ENCODE results near the gene SYCN. TPM values are rescaled to one million over a fixed set of nuclear protein-coding genes. Genes with fewer than 3 reads are reported as not detected.

The SYCN gene
- total and polyA plus RNA-seq, 2 experiments from 2014 or later = not detected

DNA sequence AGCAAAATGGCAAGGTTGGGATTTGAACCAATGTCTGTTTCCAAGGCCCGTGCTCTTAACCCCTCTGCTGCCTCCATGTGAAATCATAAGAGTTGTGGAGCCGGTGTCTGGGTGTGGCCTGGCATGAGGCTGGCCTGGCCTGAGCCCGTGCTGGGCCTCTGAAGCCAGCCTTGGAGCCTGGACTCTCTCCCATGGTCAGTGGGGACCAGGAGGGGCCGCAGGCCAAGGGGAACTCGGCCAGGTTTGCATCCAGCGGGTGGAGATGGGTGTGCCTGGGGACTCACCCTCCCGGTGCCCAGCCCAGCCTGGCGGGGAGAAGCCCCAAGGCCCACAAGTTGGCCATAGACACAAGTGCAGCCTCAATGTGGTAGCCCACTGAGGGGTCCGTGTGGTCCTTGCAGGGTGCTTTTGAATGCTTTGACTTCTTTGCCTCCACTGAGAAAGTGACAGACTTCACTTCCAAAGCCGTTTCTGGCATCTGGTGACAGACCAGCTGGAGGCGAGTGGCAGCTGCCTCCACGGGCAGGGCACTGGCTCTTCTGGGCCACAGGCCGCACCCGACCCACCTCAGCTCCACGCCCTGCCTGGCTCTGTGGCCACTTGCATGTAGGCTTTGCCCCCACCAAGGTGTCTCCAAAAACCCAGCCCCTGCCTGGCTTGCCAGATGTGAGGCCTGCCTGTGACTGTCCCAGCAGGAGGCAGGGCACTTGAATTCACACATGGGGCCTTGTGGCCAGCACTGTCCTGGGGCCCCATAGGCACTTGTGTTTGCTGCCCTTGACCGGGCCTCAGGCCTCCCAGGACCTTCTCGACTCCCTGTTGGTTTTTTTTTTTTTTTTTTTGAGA is 33.5 kb downstream of the SYCN start:
- H3K4me3 ChIP-seq = no peak overlapping the region
- peaks cover 8% of the 10 kb centered on the region for H3K79me2 ChIP-seq (ENCODE audit: insufficient read depth)
- H3K27ac ChIP-seq = no peak overlapping the region
- in situ Hi-C loops (cut with MboI) = no loop called here
- no peaks in the 10 kb centered on the region for H4K20me1 ChIP-seq (ENCODE audit: insufficient read depth)
- H3K27me3 ChIP-seq (replicated peaks; ENCODE audit: insufficient read depth) = no peaks in the 10 kb centered on the region
- H3K9me3 ChIP-seq (ENCODE audit: low read depth) = no peaks in the 10 kb centered on the region
- H3K4me1 ChIP-seq (ENCODE audit: insufficient read depth) = no peaks in the 10 kb centered on the region
- no peak overlapping the region for H3K9ac ChIP-seq
- no peak for TF ChIP-seq EZH2phosphoT487 (IDR thresholded peaks at IDR 0.05; ENCODE audit: insufficient read depth, low read depth)
- 57 to 60% methylated on average over 17 of the region's 17 CpGs for WGBS, 2 experiments (ENCODE audit: low coverage in 1 of 2, low lambda C conversion rate in 2 of 2, missing lambda C conversion rate in 2 of 2)
- H3F3A ChIP-seq (ENCODE audit: insufficient read depth) = no peaks in the 10 kb centered on the region
- no peak for DNase-seq
- H2AFZ ChIP-seq = no peak overlapping the region
- no peaks in the 10 kb centered on the region for H3K36me3 ChIP-seq (ENCODE audit: low read depth)
- H3K4me2 ChIP-seq (ENCODE audit: unreplicated experiment) = no peak overlapping the region
- H3K9me2 ChIP-seq (ENCODE audit: insufficient read depth) = no peaks in the 10 kb centered on the region

DNA sequence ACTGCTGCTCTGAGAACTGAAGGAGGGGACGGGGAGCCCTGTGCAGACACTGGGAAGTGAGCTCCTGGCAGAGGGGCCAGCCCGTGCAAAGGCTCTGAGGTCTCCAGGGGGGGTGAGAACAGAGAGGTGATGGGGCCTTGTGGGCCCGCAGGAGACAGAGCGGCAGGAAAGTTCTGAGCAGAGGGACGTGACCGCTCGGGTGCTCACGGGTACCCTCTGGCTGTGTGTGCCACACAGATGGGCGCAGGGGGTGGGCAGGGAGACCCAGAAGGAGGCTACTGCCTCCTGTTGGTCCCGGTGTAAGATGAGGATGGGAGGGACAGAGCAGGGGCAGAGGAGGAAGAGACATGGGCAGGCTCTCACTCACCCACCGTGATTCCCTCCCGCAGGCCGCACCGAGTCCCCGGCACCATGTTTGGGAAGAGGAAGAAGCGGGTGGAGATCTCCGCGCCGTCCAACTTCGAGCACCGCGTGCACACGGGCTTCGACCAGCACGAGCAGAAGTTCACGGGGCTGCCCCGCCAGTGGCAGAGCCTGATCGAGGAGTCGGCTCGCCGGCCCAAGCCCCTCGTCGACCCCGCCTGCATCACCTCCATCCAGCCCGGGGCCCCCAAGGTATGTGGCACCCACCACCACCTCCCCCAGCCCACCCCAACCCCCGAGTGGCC is 34.8 kb downstream of the SYCN start:
- H3K4me3 ChIP-seq = no peak overlapping the region
- no peaks in the 10 kb centered on the region for H3K9me3 ChIP-seq (ENCODE audit: low read depth)
- no peak overlapping the region for H3K27ac ChIP-seq
- H3K27me3 ChIP-seq (replicated peaks; ENCODE audit: insufficient read depth) = no peaks in the 10 kb centered on the region
- TF ChIP-seq EZH2phosphoT487 (IDR thresholded peaks at IDR 0.05; ENCODE audit: insufficient read depth, low read depth) (no peak), EZH2 (IDR thresholded peaks at IDR 0.05; ENCODE audit: insufficient read depth, poor library complexity, severe bottlenecking) (no peak)
- H3K4me1 ChIP-seq (ENCODE audit: insufficient read depth) = no peaks in the 10 kb centered on the region
- H3K36me3 ChIP-seq (ENCODE audit: low read depth) = no peaks in the 10 kb centered on the region
- H3K9me2 ChIP-seq (ENCODE audit: insufficient read depth) = no peaks in the 10 kb centered on the region
- H4K20me1 ChIP-seq (ENCODE audit: insufficient read depth) = no peaks in the 10 kb centered on the region
- no peak overlapping the region for H3K4me2 ChIP-seq (ENCODE audit: unreplicated experiment)
- H2AFZ ChIP-seq = no peak overlapping the region
- no peak overlapping the region for H3K9ac ChIP-seq
- in situ Hi-C loops (cut with MboI) = no loop called here
- WGBS, 2 experiments (ENCODE audit: low coverage in 1 of 2, low lambda C conversion rate in 2 of 2, missing lambda C conversion rate in 2 of 2) = 84 to 86% methylated on average over 11 to 36 of the region's 36 CpGs
- H3K79me2 ChIP-seq (ENCODE audit: insufficient read depth) = peaks cover 11% of the 10 kb centered on the region
- H3F3A ChIP-seq (ENCODE audit: insufficient read depth) = no peaks in the 10 kb centered on the region
- DNase-seq = no peak

DNA sequence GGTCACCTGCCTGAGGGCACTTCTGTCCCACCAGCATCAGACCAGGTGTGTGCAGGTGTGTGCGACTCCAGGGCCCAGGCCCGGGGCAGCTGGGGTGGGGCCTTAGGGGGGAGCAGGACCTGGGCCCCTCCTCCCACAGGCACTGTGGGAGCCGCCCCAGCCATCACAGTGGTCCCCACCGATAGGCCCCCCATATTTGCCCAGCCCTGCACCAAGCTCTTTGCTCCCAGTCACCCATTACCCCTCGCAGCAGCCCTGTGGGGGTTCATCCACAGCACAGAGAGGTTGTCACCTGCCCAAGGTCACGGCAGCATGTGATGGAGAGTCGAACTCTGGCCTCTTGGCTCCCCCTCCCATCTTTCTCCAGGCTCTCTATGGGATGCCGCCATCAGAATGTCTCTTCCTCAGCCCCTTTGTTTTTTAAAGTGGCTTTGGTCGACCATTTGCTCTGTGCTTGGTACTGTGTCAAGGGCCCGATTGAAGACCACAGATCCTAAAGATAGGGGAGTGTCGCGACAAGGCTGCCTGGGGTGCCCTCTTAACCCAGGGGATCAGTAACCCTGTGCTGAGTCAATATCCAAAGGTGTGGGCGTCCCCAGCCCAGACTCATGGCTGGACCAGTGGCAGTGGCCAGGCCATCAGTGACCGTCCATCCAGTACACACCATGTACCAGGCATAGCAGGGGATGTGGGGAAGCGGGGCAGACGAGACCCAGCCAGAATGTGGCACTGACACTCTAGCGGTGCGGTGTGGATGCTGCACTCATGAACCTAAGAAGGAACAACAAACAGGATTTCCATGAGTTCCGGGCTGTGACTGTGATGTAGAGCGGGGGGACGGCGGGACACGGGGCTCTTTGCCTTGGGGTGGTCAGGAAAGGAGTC is 35.6 kb downstream of the SYCN start:
- no peaks in the 10 kb centered on the region for H3K9me3 ChIP-seq (ENCODE audit: low read depth)
- no peaks in the 10 kb centered on the region for H3K9me2 ChIP-seq (ENCODE audit: insufficient read depth)
- no peaks in the 10 kb centered on the region for H3K4me1 ChIP-seq (ENCODE audit: insufficient read depth)
- no peak overlapping the region for H3K4me2 ChIP-seq (ENCODE audit: unreplicated experiment)
- no peaks in the 10 kb centered on the region for H4K20me1 ChIP-seq (ENCODE audit: insufficient read depth)
- H3K9ac ChIP-seq = no peak overlapping the region
- H3F3A ChIP-seq (ENCODE audit: insufficient read depth) = no peaks in the 10 kb centered on the region
- H3K4me3 ChIP-seq = no peak overlapping the region
- no peak for TF ChIP-seq EZH2phosphoT487 (IDR thresholded peaks at IDR 0.05; ENCODE audit: insufficient read depth, low read depth)
- TF ChIP-seq EZH2 (IDR thresholded peaks at IDR 0.05; ENCODE audit: insufficient read depth, poor library complexity, severe bottlenecking) = no peak
- no peak overlapping the region for H3K27ac ChIP-seq
- peaks cover 19% of the 10 kb centered on the region for H3K79me2 ChIP-seq (ENCODE audit: insufficient read depth)
- H3K27me3 ChIP-seq (replicated peaks; ENCODE audit: insufficient read depth) = no peaks in the 10 kb centered on the region
- in situ Hi-C loops (cut with MboI) = no loop called here
- no peak for DNase-seq
- no peaks in the 10 kb centered on the region for H3K36me3 ChIP-seq (ENCODE audit: low read depth)
- WGBS, 2 experiments (ENCODE audit: low coverage in 1 of 2, low lambda C conversion rate in 2 of 2, missing lambda C conversion rate in 2 of 2) = 93 to 94% methylated on average over 22 to 23 of the region's 23 CpGs
- no peak overlapping the region for H2AFZ ChIP-seq

DNA sequence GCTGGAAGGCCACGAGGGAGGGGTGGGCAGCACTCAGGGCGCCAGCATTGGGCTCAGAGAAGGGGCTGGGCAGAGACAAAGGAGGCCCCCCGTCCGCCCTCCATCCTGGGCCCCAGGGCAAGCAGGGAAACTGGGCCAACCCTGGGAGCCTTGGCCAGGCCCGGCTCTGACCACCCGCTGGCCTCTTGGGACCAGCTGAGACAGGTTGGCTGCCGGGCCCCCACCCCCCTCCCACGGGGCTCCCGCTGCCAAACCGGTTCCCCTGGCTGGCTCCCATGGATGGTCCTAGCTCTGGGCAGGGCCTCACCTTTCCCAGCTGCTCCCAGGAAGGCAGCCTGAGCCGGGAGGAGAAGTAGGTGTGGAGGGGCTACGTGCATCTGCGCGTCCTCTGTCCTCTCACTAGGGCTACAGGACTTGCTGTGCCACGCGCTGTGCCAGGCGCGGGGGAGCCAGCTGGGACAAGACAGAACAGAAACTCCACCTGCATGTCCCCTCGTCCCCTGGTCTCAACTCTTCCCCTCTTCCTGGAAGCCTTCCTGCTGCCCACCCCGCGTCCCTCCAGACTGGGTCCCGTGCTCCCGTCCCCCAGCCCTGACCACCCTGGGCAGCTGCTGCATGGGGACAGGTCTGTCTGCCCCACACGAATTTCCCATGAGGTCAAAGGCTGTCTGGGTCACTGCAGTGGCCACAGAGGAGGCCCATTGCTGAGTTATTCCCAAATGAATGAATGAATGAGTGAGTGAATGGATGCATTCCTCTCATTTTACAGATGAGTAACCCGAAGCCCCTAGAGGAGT is 36.4 kb downstream of the SYCN start:
- H3K9me2 ChIP-seq (ENCODE audit: insufficient read depth) = no peaks in the 10 kb centered on the region
- DNase-seq = no peak
- H3K4me3 ChIP-seq = no peak overlapping the region
- H3F3A ChIP-seq (ENCODE audit: insufficient read depth) = no peaks in the 10 kb centered on the region
- H3K9me3 ChIP-seq (ENCODE audit: low read depth) = no peaks in the 10 kb centered on the region
- in situ Hi-C loops (cut with MboI) = no loop called here
- no peaks in the 10 kb centered on the region for H4K20me1 ChIP-seq (ENCODE audit: insufficient read depth)
- WGBS, 2 experiments (ENCODE audit: low coverage in 1 of 2, low lambda C conversion rate in 2 of 2, missing lambda C conversion rate in 2 of 2) = 78 to 89% methylated on average over 16 to 25 of the region's 25 CpGs
- TF ChIP-seq EZH2 (IDR thresholded peaks at IDR 0.05; ENCODE audit: insufficient read depth, poor library complexity, severe bottlenecking) = no peak
- TF ChIP-seq EZH2phosphoT487 (IDR thresholded peaks at IDR 0.05; ENCODE audit: insufficient read depth, low read depth) = no peak
- no peak overlapping the region for H3K4me2 ChIP-seq (ENCODE audit: unreplicated experiment)
- H3K79me2 ChIP-seq (ENCODE audit: insufficient read depth) = peaks cover 27% of the 10 kb centered on the region
- H2AFZ ChIP-seq = no peak overlapping the region
- H3K4me1 ChIP-seq (ENCODE audit: insufficient read depth) = no peaks in the 10 kb centered on the region
- no peak overlapping the region for H3K27ac ChIP-seq
- no peaks in the 10 kb centered on the region for H3K36me3 ChIP-seq (ENCODE audit: low read depth)
- H3K9ac ChIP-seq = no peak overlapping the region
- H3K27me3 ChIP-seq (replicated peaks; ENCODE audit: insufficient read depth) = no peaks in the 10 kb centered on the region
